ENCODE measurements around the gene HELZ. TPM values are rescaled to one million over a fixed set of nuclear protein-coding genes. Genes with fewer than 3 reads are reported as not detected.

The HELZ gene
- polyA plus RNA-seq, 1 of the 3 experiments (the other 2 are of a cell fraction), result 4.3 TPM

GRCh38 chr17:67049025-67049739, 195.8 kb downstream of the HELZ start:
- H3K9me2 ChIP-seq, result no peaks in the 10 kb centered on the region
- no peak overlapping the region; a peak in 1 of 4 replicates for H3K4me3 ChIP-seq (ENCODE audit: low read depth in 2 of 2, low read length in 1 of 2)
- no peaks in the 10 kb centered on the region for H3K36me3 ChIP-seq (replicated peaks in 1 of 2; ENCODE audit: control insufficient read depth in 1 of 2, insufficient read depth in 2 of 2, low read length in 1 of 2)
- DNase-seq, result peak; percentile 41
- H3K4me1 ChIP-seq (ENCODE audit: control insufficient read depth in 1 of 2, insufficient read depth in 2 of 2, low read depth in 1 of 2, low read length in 1 of 2), result peaks cover 0 to 3% of the 10 kb centered on the region in 2 experiments; a peak in 1 of 4 replicates
- no peaks in the 10 kb centered on the region for H4K20me1 ChIP-seq (ENCODE audit: insufficient read depth)
- H2AFZ ChIP-seq (ENCODE audit: low read depth), result no peak overlapping the region
- 22% methylated on average over 5 of the region's 5 CpGs for WGBS (ENCODE audit: low lambda C conversion rate)
- H3K9ac ChIP-seq, result no peak overlapping the region
- no peaks in the 10 kb centered on the region for H3F3A ChIP-seq (replicated peaks; ENCODE audit: insufficient read depth)
- H3K27me3 ChIP-seq (ENCODE audit: insufficient read depth), result no peaks in the 10 kb centered on the region; the same call in 1 of the 2 replicates
- TF ChIP-seq FOXJ3 (CRISPR knock-in tag; IDR thresholded peaks at IDR 0.05) (no peak), SMC3 (IDR thresholded peaks at IDR 0.05; ENCODE audit: low read depth, low read length) (no peak), REST (IDR thresholded peaks at IDR 0.05; ENCODE audit: low read depth, low read length) (no peak), TAF1 (IDR thresholded peaks at IDR 0.05; ENCODE audit: borderline replicate concordance, low read depth, low read length) (no peak), TCF12 (IDR thresholded peaks at IDR 0.05) (no peak), EP300 (IDR thresholded peaks at IDR 0.05; ENCODE audit: borderline replicate concordance in 1 of 2, low read depth in 1 of 2, low read length in 1 of 2) (no peak)
- ChIA-PET POLR2A (interaction anchor here (0.6 kb wide), 1 partner anchor 78 kb away, joined by 3 read pairs; no protein-coding TSS in a partner anchor), CTCF (no interaction called here)
- no peaks in the 10 kb centered on the region for H3K79me2 ChIP-seq (ENCODE audit: insufficient read depth)
- peaks cover 9% of the 10 kb centered on the region for H3K9me3 ChIP-seq
- no peak overlapping the region for H3K4me2 ChIP-seq
- no peak overlapping the region for H3K27ac ChIP-seq (ENCODE audit: low read depth in 2 of 2, low read length in 1 of 2)

GRCh38 chr17:67047382-67047781, 197.6 kb downstream of the HELZ start:
- H3F3A ChIP-seq (replicated peaks; ENCODE audit: insufficient read depth), result no peaks in the 10 kb centered on the region
- H3K9me2 ChIP-seq, result no peaks in the 10 kb centered on the region
- no peaks in the 10 kb centered on the region for H3K36me3 ChIP-seq (replicated peaks in 1 of 2; ENCODE audit: control insufficient read depth in 1 of 2, insufficient read depth in 2 of 2, low read length in 1 of 2)
- no peak overlapping the region for H3K4me2 ChIP-seq
- no peaks in the 10 kb centered on the region for H3K79me2 ChIP-seq (ENCODE audit: insufficient read depth)
- H3K27me3 ChIP-seq (ENCODE audit: insufficient read depth), result no peaks in the 10 kb centered on the region; the same call in 1 of the 2 replicates
- peaks cover 9% of the 10 kb centered on the region for H3K9me3 ChIP-seq
- no peak for DNase-seq
- no peak overlapping the region for H3K9ac ChIP-seq
- H3K27ac ChIP-seq (ENCODE audit: low read depth in 2 of 2, low read length in 1 of 2), result no peak overlapping the region
- no peak overlapping the region for H2AFZ ChIP-seq (ENCODE audit: low read depth)
- no peaks in the 10 kb centered on the region for H4K20me1 ChIP-seq (ENCODE audit: insufficient read depth)
- POLR2A ChIA-PET, result no interaction called here
- TF ChIP-seq GATA2 (CRISPR knock-in tag; IDR thresholded peaks at IDR 0.05), result no peak
- TF ChIP-seq RXRA (IDR thresholded peaks at IDR 0.05; ENCODE audit: borderline replicate concordance, low read depth), result no peak
- WGBS (ENCODE audit: low lambda C conversion rate), result 6% methylated on average over 1 of the region's 1 CpG
- no peak overlapping the region; a peak in 1 of 4 replicates for H3K4me3 ChIP-seq (ENCODE audit: low read depth in 2 of 2, low read length in 1 of 2)
- H3K4me1 ChIP-seq (ENCODE audit: control insufficient read depth in 1 of 2, insufficient read depth in 2 of 2, low read depth in 1 of 2, low read length in 1 of 2), result peaks cover 0 to 3% of the 10 kb centered on the region in 2 experiments; a peak in 1 of 4 replicates
- CTCF ChIA-PET, result interaction anchor here (0.7 kb wide), 1 partner anchor 845 kb away, joined by 3 read pairs; no protein-coding TSS in a partner anchor
